ENCODE measurements around the gene PTPRT.
"Not testable (repeated sequence)": the region's sequence is repeated elsewhere in the genome, so short reads cannot be mapped to it uniquely, and the experiment has no call there.

Gene PTPRT

DNA sequence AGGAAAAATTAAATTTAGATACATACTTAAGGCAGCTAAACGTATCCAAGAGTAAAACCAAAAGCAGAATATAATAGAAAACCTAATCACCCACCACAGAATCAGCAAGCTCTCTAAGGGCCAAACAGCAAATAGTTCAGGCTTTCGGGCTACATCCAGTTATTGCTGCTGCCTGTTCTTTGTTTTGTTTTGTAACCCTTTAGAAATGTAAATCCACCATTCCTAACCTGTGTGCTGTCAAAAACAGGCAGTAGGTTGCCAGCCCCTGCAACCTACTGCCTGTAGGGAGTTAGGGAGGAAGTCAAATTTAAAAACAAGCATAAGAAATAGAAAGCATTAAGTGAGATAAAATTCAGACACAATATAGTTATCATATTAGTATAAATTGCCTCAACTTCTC, 225.9 kb downstream of the PTPRT start:
- no peak for DNase-seq

GRCh38 chr20:42961771-42962170, 227.9 kb downstream of the PTPRT start:
- DNase-seq: no peak

DNA sequence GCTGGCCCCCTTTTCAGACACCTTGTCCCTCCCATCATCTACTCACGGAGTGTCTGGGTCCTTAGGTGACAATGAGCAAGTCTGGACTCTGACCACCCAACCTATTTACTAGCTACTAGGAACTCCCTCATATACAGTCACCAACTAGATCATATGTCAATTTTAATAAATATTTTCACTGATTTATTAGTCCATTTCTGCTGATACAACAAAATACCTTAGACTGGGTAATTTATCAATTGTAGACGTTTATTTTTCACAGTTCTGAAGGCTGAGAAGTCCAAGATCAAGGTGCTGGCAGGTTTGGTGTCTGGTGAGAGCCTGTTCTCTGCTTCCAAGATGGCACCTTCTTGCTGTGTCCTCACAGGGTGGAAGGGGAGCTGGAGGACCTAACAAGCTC, 229.7 kb downstream of the PTPRT start:
- no peak for DNase-seq

GRCh38 chr20:42958367-42959069, 231.2 kb downstream of the PTPRT start:
- no peak for DNase-seq

DNA sequence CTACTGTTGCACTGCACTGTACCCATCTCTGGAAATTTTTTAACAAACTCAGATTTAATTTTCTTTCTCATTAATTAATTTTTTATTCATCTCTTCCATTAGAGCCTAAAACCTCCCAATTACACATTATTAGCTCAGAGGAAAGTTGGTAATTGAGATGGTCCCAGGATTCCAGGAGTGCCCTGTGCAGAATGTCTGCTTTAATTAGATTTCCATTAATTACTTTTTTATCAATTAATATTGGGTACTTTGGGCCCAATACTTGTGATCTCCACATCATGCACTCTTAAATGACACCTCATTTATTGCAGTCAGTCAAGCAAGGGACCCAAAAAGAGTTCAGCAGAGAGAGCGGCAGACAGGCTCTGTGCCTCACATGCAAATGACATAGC, 232.0 kb downstream of the PTPRT start:
- no peak for DNase-seq

DNA sequence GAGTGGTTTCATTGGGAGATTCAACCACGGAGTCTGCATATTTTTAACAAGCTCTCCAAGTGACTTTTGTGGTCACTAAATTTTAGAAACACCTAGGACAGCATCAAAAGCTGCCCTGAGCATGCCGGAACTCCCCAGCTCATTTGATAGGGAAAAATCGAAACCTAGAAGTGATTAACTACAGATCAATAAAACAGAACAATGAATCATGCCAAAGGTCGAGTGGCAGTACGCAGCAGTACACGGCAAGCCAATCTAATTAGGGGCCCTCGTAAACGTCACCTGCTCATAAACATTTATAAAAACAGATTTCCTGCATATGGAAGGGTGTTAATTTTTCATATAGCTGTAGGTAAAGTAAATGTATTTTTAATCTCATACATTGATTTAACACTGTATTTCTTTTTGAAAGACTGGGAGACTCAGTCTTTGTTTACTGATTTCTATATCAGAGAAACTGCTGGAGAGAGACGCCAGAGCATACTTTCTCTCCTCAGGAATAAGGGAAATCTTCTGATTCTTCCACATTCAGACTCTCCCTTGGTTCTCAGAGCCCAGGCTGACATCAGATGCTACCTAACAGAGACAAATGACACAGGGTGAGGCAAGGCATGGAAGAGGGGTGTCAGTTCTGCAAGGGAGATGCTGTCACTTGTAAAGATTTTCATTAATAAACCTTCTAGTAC, 232.5 kb downstream of the PTPRT start:
- DNase-seq: no peak

DNA sequence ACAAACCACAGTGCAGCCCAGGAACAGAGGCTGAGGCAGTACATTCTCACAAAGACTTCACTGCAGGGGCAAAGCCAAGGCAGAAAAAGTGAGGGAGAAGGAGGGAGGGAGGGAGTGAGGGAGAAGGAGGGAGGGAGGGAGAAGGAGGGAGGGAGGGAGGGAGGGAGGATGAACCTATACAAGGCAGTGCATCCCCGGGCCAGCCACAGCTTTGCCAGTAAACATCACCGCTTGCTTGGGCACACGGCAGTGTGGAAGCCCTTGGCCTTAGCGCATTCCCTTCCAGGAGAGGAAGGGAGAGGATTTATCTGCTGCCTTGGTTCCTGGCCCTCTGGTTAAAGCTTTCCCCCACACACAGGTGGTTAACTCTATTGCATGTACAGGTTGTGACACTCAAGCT, 234.0 kb downstream of the PTPRT start:
- no peak for DNase-seq

DNA sequence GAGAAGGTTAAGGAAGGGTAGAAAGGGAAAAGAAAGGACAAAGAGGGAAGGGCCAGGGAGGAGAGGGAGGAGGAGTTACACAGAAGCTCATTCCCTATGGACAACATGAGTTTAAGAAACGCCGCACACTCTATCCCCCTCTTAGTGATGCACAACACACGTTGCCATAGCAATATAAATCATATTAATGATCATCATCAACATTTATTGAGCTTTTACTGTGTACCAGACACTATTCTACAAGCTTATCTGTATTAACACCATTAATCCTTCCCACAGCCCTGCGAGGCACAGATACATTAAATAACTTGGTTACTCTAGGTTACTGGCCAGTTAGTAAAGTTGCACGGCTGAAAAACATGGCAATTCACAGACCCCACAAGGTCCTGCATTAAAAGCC, 234.8 kb downstream of the PTPRT start:
- no peak for DNase-seq

GRCh38 chr20:42949950-42950349, 239.8 kb downstream of the PTPRT start:
- DNase-seq: no peak

- DNase-seq: no peak
Observed at GRCh38 chr20:42945234-42945994, 244.3 kb downstream of the PTPRT start.

DNA sequence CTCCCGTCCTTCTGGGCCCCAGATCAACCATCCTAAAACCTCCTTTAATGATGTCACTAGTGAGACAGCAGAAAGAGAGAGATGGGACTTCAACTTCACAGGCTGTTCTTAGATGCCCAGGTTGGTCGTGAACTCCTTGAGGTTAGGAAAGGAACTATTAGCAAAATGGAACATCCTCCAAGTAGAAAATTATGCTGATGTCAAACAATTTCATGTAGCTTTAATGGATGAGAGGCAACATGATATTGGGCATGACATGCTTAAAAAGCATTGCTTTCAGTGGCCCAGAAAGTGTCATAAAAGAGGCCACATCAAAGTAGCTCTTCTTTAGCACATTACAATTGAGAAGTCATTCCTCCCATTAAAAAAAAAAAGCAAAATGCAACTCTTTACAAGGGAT, 248.1 kb downstream of the PTPRT start:
- DNase-seq: no peak

DNA sequence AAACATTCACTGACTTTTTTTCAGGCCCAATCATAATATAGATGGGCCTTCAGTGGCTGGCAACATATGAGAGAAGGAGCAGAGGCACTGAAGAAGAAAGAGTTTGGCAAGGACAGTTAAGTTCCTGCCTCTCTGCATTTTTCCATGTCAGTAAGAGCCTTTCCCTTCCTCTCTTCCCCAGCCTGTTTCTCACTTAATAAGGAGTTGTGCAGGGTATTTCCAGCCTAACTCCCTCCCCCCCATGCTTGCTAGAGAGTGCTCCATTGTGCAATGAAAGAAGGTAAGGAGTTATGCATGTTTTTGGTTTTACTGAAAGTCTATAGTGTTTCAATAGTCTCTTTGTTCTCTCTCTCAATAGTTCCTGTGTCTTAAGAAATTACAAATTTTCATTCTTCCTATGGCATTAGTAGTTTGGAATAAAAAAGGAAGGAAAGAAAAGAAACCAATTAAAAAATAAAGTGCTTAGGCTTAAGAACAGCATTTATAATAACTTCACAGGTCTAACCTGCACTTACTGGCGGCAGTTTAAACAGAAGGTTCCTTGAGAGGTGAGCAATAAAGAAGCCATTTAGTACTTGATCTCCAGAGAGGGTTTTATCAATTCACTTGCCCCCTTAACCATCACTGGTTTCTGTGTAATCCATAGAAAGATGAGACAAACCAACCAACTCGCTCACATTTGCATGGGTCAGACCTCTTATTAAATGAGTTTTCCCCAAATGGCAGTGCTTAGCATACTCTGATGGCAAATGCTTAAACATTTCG, 251.1 kb downstream of the PTPRT start:
- no peak for DNase-seq

GRCh38 chr20:42936482-42936881, 253.2 kb downstream of the PTPRT start:
- DNase-seq: no peak

DNA sequence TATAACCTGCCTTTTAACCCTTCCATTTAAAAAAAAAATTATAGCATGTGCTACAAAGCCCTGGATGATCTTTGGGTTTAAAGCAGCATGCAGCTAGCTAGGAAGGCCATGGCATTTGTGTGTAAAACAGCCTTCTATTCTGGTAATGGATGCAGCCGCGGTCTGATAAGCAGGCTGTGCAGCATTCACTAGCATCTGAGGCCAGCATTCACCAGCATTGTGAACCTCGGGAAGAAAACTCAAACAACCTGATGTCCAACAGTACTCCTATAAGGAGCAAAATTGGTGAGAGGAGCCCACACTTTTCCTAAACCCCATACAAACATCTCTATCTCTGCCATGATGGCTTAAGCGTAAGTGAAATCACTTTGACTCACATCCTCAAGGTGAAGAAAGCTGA, 265.5 kb downstream of the PTPRT start:
- no peak for DNase-seq

- no peak for DNase-seq
Observed at GRCh38 chr20:42923348-42923918, 266.3 kb downstream of the PTPRT start.

- no peak for DNase-seq
Observed at GRCh38 chr20:42920776-42921175, 268.9 kb downstream of the PTPRT start.

DNA sequence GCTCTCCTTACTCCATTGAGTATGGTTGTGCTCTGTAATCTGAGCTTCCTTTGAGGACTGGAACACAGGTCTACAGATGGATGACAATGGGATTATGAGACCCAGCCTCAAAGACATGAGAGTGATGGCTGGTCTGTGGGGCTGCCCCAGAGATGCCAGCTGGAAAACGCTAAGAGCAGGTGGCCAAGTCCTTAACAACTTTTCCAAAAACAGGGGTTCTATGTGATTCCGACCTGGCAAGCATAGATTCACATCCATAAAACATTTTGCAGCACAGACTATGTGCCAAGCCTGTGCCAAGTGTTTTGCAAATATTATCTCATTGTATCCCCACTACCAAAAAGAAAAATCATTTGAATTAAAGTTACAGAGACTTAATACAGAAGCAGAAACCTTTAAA, 270.4 kb downstream of the PTPRT start:
- DNase-seq: no peak

- no peak for DNase-seq
Observed at GRCh38 chr20:42915081-42915480, 274.6 kb downstream of the PTPRT start.

DNA sequence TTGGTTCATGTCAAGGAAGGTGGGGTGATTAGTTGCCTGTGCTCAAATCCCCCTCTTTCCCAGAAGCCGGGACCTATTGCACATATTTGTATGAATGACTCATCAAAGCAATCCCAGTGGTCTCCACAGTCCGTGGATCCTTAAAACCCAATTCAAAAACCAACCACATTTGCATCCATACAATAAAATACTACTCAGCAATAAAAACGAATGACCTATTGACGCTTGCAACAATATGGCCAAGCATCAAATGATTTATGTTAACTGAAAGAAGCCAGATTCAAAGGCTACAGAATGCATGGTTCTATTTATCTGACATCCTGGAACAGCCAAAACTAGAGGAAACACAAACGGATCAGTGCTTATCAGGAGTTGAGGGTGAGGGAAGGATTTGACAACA, 275.4 kb downstream of the PTPRT start:
- DNase-seq: no peak

DNA sequence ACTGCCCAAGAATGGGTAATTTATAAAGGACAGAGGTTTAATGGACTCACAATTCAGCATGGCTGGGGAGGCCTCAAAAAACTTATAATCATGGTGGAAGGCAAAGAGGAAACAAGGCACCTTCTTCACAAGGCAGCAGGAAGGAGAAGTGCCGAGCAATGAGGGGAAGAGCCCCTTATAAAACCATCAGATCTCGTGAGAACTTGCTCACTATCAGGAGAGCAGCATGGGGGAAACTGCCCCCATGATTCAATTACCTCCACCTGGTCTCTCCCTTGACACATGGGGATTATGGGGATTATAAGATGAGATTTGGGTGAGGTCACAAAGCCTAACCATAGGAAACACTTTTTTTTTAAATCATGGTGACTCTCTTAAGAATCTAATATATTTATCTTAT, 278.9 kb downstream of the PTPRT start:
- not testable (repeated sequence) for DNase-seq

- DNase-seq: no peak
Observed at GRCh38 chr20:42907730-42908129, 282.0 kb downstream of the PTPRT start.

DNA sequence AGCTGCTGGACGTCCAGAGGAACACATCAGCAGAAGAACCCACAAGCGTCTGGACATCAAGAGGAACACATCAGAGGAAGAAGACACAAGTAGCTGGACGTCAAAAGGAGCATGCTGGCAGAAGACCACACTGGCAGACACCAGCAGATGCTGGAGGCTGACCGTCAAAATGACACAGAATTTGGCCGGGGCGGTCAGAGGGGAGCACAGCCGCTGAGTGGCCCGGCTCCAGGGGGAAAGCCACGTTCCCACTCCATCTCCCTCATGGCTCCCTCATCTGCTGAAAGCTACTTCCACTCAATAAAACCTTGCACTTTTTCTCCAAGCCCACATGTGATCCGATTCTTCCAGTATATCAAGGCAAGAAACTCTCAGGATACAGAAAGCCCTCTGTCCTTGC, 283.6 kb downstream of the PTPRT start:
- DNase-seq: no peak

DNA sequence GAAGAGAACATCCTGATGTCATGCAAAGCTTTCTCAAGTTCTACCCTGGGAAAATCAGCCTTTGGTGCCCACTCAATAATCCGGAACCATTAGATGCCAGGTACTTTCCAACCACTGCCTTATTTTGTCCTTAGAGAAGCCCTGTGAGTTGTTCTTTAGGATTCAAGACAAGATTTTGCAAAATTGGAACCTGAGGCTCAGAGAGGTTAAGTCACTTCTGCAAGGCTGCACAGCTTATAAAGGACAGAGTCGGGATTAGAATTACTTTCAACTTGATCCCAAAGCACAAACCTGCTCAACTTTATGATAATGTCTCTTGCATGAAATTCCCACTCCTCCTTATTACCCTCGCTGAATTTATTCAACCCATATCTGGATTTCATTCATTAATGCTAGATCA, 287.2 kb downstream of the PTPRT start:
- no peak for DNase-seq
